Naive thymus-derived CD8-positive, alpha-beta T cell (primary cell): ENCODE data around the gene PNPLA6. TPM values are rescaled to one million over a fixed set of nuclear protein-coding genes. Genes with fewer than 3 reads are reported as not detected.

Source experiments
- polyA plus RNA-seq, 3 donors: library from polyadenylated mRNA; unstranded; fragments of 300-500 nt; fragmentation: Illumina TruSeq; gene quantifications; one replicate each; pipeline ENCODE4 v1.2.3, GENCODE V29; 2021
- total RNA-seq, 8 experiments: library from RNA in 2 of 8; stranded (reverse) in 2 of 8; gene quantifications; one replicate each; pipeline ENCODE4 v1.2.3 and lab custom pipeline; 2021 to 2026

PNPLA6 gene
- total and polyA plus RNA-seq, 5 experiments from 2014 or later, result 5.9 to 116 (median 10.2) TPM

Other genes with a start within 250 kb of the PNPLA6 start
- 1 to 10 TPM in 1 of 2 experiments, under 1 TPM in 1; 0.60 to 1.4 TPM for gene INSR, start 241.3 kb upstream of the PNPLA6 start, total RNA-seq
- under 1 TPM in 2 of 3 donors, not detected in 1; 0.14 to 0.30 TPM for gene INSR, start 241.3 kb upstream of the PNPLA6 start, polyA plus RNA-seq
- 100 to 1,000 TPM; 118 to 140 TPM for gene ARHGEF18, start 186.8 kb upstream of the PNPLA6 start, total RNA-seq
- gene ARHGEF18, start 186.8 kb upstream of the PNPLA6 start, polyA plus RNA-seq, result 10 to 100 TPM in 1 of 3 donors, 1 to 10 TPM in 2; 3.2 to 10.6 (median 5.6) TPM
- gene PEX11G, start 46.7 kb upstream of the PNPLA6 start, total RNA-seq, result 1 to 10 TPM in 1 of 2 experiments, under 1 TPM in 1; 0.88 to 1.1 TPM
- gene PEX11G, start 46.7 kb upstream of the PNPLA6 start, polyA plus RNA-seq, result 1 to 10 TPM in 2 of 3 donors, under 1 TPM in 1; 0.68 to 2.7 (median 2.3) TPM
- gene ZNF358, start 19.6 kb upstream of the PNPLA6 start, total RNA-seq, result 10 to 100 TPM; 10.2 to 10.8 TPM
- 1 to 10 TPM in 2 of 3 donors, under 1 TPM in 1; 0.71 to 2.5 (median 1.7) TPM for gene ZNF358, start 19.6 kb upstream of the PNPLA6 start, polyA plus RNA-seq
- gene MCOLN1, start 13.1 kb upstream of the PNPLA6 start, total RNA-seq, result 10 to 100 TPM; 13.7 TPM
- 10 to 100 TPM in 1 of 3 donors, 1 to 10 TPM in 2; 6.5 to 10.1 (median 6.6) TPM for gene MCOLN1, start 13.1 kb upstream of the PNPLA6 start, polyA plus RNA-seq
- gene CAMSAP3, start 60.1 kb downstream of the PNPLA6 start, total RNA-seq, result 1 to 10 TPM in 1 of 2 experiments, under 1 TPM in 1; 0.99 to 2.2 TPM
- gene CAMSAP3, start 60.1 kb downstream of the PNPLA6 start, polyA plus RNA-seq, result under 1 TPM in 2 of 3 donors, not detected in 1; 0.20 to 0.58 TPM
- gene XAB2, start 93.8 kb downstream of the PNPLA6 start, total RNA-seq, result 10 to 100 TPM; 70.2 to 71.0 TPM
- 10 to 100 TPM in 1 of 3 donors, 1 to 10 TPM in 2; 6.6 to 17.6 (median 9.9) TPM for gene XAB2, start 93.8 kb downstream of the PNPLA6 start, polyA plus RNA-seq
- 100 to 1,000 TPM; 124 to 128 TPM for gene PET100, start 94.1 kb downstream of the PNPLA6 start, total RNA-seq
- gene PET100, start 94.1 kb downstream of the PNPLA6 start, polyA plus RNA-seq, result 100 to 1,000 TPM; 190 to 299 (median 289) TPM
- gene PCP2, start 98.0 kb downstream of the PNPLA6 start, total RNA-seq, result 1 to 10 TPM; 5.2 to 8.4 TPM
- gene PCP2, start 98.0 kb downstream of the PNPLA6 start, polyA plus RNA-seq, result under 1 TPM in 1 of 3 donors, not detected in 2; 0.76 TPM
- gene STXBP2, start 101.4 kb downstream of the PNPLA6 start, total RNA-seq, result 100 to 1,000 TPM; 165 to 184 TPM
- gene STXBP2, start 101.4 kb downstream of the PNPLA6 start, polyA plus RNA-seq, result 10 to 100 TPM; 50.4 to 63.2 (median 54.9) TPM
- gene RETN, start 133.3 kb downstream of the PNPLA6 start, total RNA-seq, result not detected
- gene RETN, start 133.3 kb downstream of the PNPLA6 start, polyA plus RNA-seq, result 10 to 100 TPM in 1 of 3 donors, 1 to 10 TPM in 2; 6.5 to 12.8 (median 8.7) TPM
- gene MCEMP1, start 141.4 kb downstream of the PNPLA6 start, total RNA-seq, result not detected
- under 1 TPM in 1 of 3 donors, not detected in 2; 0.12 TPM for gene MCEMP1, start 141.4 kb downstream of the PNPLA6 start, polyA plus RNA-seq
- gene TRAPPC5, start 145.1 kb downstream of the PNPLA6 start, total RNA-seq, result 10 to 100 TPM; 66.5 to 71.8 TPM
- gene TRAPPC5, start 145.1 kb downstream of the PNPLA6 start, polyA plus RNA-seq, result 100 to 1,000 TPM; 154 to 208 (median 170) TPM
- gene FCER2, start 166.4 kb downstream of the PNPLA6 start, total RNA-seq, result 1 to 10 TPM; 1.7 to 2.3 TPM
- gene FCER2, start 166.4 kb downstream of the PNPLA6 start, polyA plus RNA-seq, result under 1 TPM in 2 of 3 donors, not detected in 1; 0.23 to 0.38 TPM
- not detected for gene CLEC4G, start 196.4 kb downstream of the PNPLA6 start, total RNA-seq
- gene CLEC4G, start 196.4 kb downstream of the PNPLA6 start, polyA plus RNA-seq, result not detected
- gene CD209, start 211.8 kb downstream of the PNPLA6 start, total RNA-seq, result under 1 TPM; 0.11 to 0.26 TPM
- not detected for gene CD209, start 211.8 kb downstream of the PNPLA6 start, polyA plus RNA-seq
- not detected for gene CLEC4M, start 227.5 kb downstream of the PNPLA6 start, total RNA-seq
- gene CLEC4M, start 227.5 kb downstream of the PNPLA6 start, polyA plus RNA-seq, result not detected